HL-60 (cell line): ENCODE data around the gene MGAT4A.

Source experiments
- DNase-seq, 2 experiments: peaks; one replicate each; pipeline ENCODE4 v3.0.0-alpha.2; 2010 to 2020; ENCODE audit warnings: low read depth in 1 of 2, low spot score in 1 of 2
- H3K27ac ChIP-seq: fragments of 250-450 bp; sonication (Bioruptor Pico); replicated peaks from 2 replicates; pipeline ENCODE4 v1.5.1; 2020; ENCODE audit warnings: mild to moderate bottlenecking, moderate library complexity
- H3K27me3 ChIP-seq: fragments of 250-450 bp; sonication (Bioruptor Pico); 2 replicates; pipeline ENCODE4 v1.5.1; 2021; ENCODE audit warnings: mild to moderate bottlenecking, moderate library complexity; ENCODE audit not compliant: insufficient read depth, poor library complexity, severe bottlenecking
- H3K4me3 ChIP-seq: replicated peaks from 2 replicates; pipeline ENCODE4 v1.5.1; 2011; ENCODE audit warnings: mild to moderate bottlenecking, control low read depth, low read length; ENCODE audit not compliant: insufficient read depth
- GABPA ChIP-seq: IDR thresholded peaks from 2 replicates; pipeline ENCODE4 v1.6.1; 2012; ENCODE audit warnings: low read depth
- POLR2AphosphoS5 ChIP-seq: IDR thresholded peaks from 2 replicates; pipeline ENCODE4 v1.6.1; 2012; ENCODE audit warnings: low read depth
- SPI1 ChIP-seq: IDR thresholded peaks from 2 replicates; pipeline ENCODE4 v1.6.1; 2012; ENCODE audit warnings: low read depth, mild to moderate bottlenecking, borderline replicate concordance
- TF ChIP-seq, protein P1 (sequence below): IDR thresholded peaks from 2 replicates; pipeline ENCODE4 v1.6.1; 2012; ENCODE audit warnings: low read depth; ENCODE audit not compliant: insufficient replicate concordance
- TF ChIP-seq, protein P2 (sequence below): IDR thresholded peaks from one replicate; pipeline ENCODE4 v1.5.1; 2011; ENCODE audit warnings: low read length, control low read depth, inconsistent platforms; ENCODE audit not compliant: insufficient read depth

Gene MGAT4A

DNA sequence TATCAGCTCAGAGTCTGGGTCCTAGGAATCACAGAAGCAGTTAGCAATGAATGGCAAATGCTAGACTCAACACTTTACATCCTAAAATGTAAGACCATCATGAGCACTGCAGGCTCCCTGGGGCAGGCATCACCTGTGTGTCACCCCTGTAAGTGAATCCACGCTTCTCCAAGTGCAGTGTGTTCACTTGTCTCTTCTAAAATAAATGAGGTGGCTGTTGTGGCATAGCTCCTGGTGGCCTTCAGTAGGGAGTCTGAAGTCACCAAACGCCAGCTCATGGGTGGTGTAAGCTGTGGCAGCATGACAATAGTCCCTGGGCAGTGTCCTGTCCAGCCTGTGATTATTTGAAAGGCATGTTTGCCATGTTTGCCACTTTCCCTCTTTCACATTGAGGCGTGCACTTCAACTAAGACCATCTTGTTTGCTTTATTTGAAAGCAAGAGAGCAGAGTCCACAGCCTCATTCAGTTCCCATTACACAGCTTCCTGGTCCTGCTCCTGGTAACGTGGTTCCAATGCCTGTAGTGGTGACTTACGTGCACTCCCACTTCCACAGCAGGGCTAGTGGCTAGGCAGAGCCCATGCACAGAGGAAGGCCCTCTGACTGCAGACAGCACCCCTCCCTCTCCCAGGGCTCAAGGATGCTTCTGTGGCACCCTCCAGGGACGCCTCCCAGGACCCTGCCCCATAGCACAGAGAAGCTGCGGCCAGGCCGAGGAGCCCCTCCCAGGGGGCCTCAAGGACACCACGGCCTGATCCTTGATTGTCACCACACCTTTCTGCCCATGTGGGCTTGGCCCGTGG lies 146.9 kb downstream of the MGAT4A start:
- no peak overlapping the region for H3K27ac ChIP-seq
- no peak for DNase-seq
- TF ChIP-seq, protein P1, sequence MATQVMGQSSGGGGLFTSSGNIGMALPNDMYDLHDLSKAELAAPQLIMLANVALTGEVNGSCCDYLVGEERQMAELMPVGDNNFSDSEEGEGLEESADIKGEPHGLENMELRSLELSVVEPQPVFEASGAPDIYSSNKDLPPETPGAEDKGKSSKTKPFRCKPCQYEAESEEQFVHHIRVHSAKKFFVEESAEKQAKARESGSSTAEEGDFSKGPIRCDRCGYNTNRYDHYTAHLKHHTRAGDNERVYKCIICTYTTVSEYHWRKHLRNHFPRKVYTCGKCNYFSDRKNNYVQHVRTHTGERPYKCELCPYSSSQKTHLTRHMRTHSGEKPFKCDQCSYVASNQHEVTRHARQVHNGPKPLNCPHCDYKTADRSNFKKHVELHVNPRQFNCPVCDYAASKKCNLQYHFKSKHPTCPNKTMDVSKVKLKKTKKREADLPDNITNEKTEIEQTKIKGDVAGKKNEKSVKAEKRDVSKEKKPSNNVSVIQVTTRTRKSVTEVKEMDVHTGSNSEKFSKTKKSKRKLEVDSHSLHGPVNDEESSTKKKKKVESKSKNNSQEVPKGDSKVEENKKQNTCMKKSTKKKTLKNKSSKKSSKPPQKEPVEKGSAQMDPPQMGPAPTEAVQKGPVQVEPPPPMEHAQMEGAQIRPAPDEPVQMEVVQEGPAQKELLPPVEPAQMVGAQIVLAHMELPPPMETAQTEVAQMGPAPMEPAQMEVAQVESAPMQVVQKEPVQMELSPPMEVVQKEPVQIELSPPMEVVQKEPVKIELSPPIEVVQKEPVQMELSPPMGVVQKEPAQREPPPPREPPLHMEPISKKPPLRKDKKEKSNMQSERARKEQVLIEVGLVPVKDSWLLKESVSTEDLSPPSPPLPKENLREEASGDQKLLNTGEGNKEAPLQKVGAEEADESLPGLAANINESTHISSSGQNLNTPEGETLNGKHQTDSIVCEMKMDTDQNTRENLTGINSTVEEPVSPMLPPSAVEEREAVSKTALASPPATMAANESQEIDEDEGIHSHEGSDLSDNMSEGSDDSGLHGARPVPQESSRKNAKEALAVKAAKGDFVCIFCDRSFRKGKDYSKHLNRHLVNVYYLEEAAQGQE: no peak
- H3K4me3 ChIP-seq: no peak overlapping the region
- H3K27me3 ChIP-seq: no peaks in the 10 kb centered on the region

DNA sequence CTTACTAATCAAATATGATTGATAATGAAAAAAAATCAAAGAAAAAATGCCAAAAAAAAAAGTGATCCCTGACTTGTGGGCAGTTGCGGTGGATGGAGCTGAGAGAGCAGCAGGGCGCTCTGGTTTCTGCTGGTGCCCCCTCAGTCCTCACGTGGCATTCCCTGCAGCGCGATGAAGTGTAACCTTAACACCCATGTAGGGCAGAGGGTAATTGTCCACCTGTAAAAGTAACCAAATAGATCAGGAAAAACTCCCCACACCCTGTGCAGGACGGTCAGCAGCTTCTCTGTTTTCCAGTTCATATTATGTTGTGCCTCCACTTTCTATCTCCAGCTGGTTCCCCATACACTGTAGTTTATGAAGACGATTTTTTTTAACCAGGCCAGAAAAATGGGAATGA lies 147.7 kb downstream of the MGAT4A start:
- H3K27ac ChIP-seq: no peak overlapping the region
- TF ChIP-seq, protein P2, sequence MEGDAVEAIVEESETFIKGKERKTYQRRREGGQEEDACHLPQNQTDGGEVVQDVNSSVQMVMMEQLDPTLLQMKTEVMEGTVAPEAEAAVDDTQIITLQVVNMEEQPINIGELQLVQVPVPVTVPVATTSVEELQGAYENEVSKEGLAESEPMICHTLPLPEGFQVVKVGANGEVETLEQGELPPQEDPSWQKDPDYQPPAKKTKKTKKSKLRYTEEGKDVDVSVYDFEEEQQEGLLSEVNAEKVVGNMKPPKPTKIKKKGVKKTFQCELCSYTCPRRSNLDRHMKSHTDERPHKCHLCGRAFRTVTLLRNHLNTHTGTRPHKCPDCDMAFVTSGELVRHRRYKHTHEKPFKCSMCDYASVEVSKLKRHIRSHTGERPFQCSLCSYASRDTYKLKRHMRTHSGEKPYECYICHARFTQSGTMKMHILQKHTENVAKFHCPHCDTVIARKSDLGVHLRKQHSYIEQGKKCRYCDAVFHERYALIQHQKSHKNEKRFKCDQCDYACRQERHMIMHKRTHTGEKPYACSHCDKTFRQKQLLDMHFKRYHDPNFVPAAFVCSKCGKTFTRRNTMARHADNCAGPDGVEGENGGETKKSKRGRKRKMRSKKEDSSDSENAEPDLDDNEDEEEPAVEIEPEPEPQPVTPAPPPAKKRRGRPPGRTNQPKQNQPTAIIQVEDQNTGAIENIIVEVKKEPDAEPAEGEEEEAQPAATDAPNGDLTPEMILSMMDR: no peak
- TF ChIP-seq, protein P1: no peak
- TF ChIP-seq GABPA (no peak), SPI1 (no peak), POLR2AphosphoS5 (no peak)
- H3K27me3 ChIP-seq: no peaks in the 10 kb centered on the region
- no peak for DNase-seq
- no peak overlapping the region for H3K4me3 ChIP-seq

DNA sequence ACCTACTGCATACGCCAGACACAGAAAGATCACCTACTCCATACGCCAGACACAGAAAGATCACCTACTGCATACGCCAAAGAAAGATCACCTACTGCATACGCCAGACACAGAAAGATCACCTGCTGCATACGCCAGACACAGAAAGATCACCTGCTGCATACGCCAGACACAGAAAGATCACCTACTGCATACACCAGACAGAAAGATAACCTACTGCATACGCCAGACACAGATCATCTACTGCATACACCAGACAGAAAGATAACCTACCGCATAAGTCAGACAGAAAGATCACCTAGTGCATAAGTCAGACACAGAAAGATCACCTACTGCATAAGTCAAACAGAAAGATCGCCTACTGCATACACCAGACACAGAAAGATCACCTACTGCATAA lies 148.4 kb downstream of the MGAT4A start:
- Histone ChIP-seq H3K27ac (no peak overlapping the region), H3K4me3 (no peak overlapping the region), H3K27me3 (no peaks in the 10 kb centered on the region)
- DNase-seq: no peak
- no peak for TF ChIP-seq SPI1

DNA sequence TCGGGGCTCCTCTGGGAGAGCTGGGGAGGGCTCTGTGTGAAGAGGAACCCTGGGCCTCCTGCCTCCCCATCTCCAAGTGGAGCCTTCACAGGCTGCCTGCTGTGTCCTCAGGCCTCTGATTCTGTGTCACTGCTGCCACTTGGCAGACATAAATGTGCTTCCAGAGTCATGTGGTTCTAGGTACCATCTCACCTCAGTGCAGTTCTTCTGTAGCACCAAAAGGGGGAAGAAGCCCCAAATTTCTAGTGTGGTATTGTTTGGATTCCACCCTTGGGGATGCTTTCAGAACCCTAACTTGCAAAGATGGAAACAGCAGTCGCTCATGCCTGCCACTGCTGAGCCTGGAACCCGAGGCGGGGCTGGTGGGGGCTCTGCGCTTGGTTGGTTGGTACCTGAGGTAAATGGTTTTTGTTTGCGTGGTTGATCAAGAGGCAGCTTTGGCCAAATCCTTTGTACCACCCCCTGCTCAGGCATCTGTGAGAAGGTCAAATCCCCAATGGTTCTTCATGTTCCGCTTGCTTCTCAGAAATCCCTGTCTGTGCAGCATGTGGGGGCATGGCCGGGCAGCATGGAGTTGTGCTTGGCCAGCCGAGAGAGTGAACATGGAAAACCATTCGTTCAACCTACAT lies 150.2 kb downstream of the MGAT4A start:
- TF ChIP-seq, protein P1: no peak
- no peak for TF ChIP-seq SPI1
- no peak for TF ChIP-seq GABPA
- TF ChIP-seq POLR2AphosphoS5: no peak
- TF ChIP-seq, protein P2: no peak
- H3K27ac ChIP-seq: no peak overlapping the region
- DNase-seq: no peak
- no peak overlapping the region for H3K4me3 ChIP-seq
- no peaks in the 10 kb centered on the region for H3K27me3 ChIP-seq
